ENCODE data around the gene HTR3D. TPM values are rescaled to one million over a fixed set of nuclear protein-coding genes. Genes with fewer than 3 reads are reported as not detected.
A peak's percentile ranks its signal among the peaks of the same experiment; 100 is the strongest.
"Not testable (repeated sequence)": the region's sequence is repeated elsewhere in the genome, so short reads cannot be mapped to it uniquely, and the experiment has no call there.

Gene HTR3D
- polyA plus RNA-seq, 3 donors = not detected

- Mint-ChIP-seq H3K27ac (peak overlapping the region in 1 of 7 donors; percentile 57), H3K27me3 (ENCODE audit: low read depth in 3 of 3) (peaks cover 0 to 7% (median 3%) of the 10 kb centered on the region in 3 donors), H3K4me3 (peak overlapping the region in 1 of 2 donors; percentile 13), H3K36me3 (no peaks in the 10 kb centered on the region), H3K9me3 (no peaks in the 10 kb centered on the region), H3K4me1 (peaks cover 4% of the 10 kb centered on the region)
- Histone ChIP-seq H3K4me1 (ENCODE audit: control insufficient read depth in 1 of 2, insufficient read depth in 2 of 2, low read length in 2 of 2) (no peaks in the 10 kb centered on the region), H3K4me3 (replicated peaks in 1 of 3; ENCODE audit: low read depth in 2 of 3, low read length in 3 of 3) (no peak overlapping the region), H3K79me2 (ENCODE audit: insufficient read depth, low read length) (no peaks in the 10 kb centered on the region), H3K27me3 (ENCODE audit: control insufficient read depth in 2 of 2, insufficient read depth in 2 of 2, low read length in 2 of 2) (no peaks in the 10 kb centered on the region), H3K36me3 (replicated peaks in 1 of 2; ENCODE audit: control insufficient read depth in 1 of 2, insufficient read depth in 2 of 2, low read length in 2 of 2) (no peaks in the 10 kb centered on the region), H3K4me2 (replicated peaks; ENCODE audit: extremely low read depth, low read length, poor library complexity, severe bottlenecking) (no peak overlapping the region), H3K9ac (ENCODE audit: insufficient read depth, low read length, poor library complexity, severe bottlenecking) (no peak overlapping the region), H3K27ac (ENCODE audit: low read depth in 1 of 2, low read length in 2 of 2) (no peak overlapping the region), H4K20me1 (ENCODE audit: insufficient read depth, low read length) (no peaks in the 10 kb centered on the region), H2AFZ (ENCODE audit: insufficient read depth, low read depth, low read length, poor library complexity, severe bottlenecking) (no peak overlapping the region), H3K9me3 (replicated peaks in 1 of 2; ENCODE audit: control insufficient read depth in 1 of 2, insufficient read depth in 1 of 2, low read length in 2 of 2) (no peaks in the 10 kb centered on the region)
- no peak for TF ChIP-seq CTCF (IDR thresholded peaks at IDR 0.05)
- intact Hi-C loops (cut with micrococcal nuclease) = no loop called here
- WGBS (ENCODE audit: insufficient coverage) = 65% methylated on average over 6 of the region's 7 CpGs
- DNase-seq = no peak
These were observed 6.3 kb downstream of the HTR3D start for GRCh38 chr3:184037816-184038215.

GRCh38 chr3:184038307-184038706 lies 6.8 kb downstream of the HTR3D start:
- intact Hi-C loops (cut with micrococcal nuclease); H3K4me1 ChIP-seq (ENCODE audit: control insufficient read depth in 1 of 2, insufficient read depth in 2 of 2, low read length in 2 of 2); DNase-seq; H3K4me3 ChIP-seq (replicated peaks in 1 of 3; ENCODE audit: low read depth in 2 of 3, low read length in 3 of 3); H3K9me3 ChIP-seq (replicated peaks in 1 of 2; ENCODE audit: control insufficient read depth in 1 of 2, insufficient read depth in 1 of 2, low read length in 2 of 2); H2AFZ ChIP-seq (ENCODE audit: insufficient read depth, low read depth, low read length, poor library complexity, severe bottlenecking); H3K4me3 Mint-ChIP-seq; H3K36me3 Mint-ChIP-seq; H3K9ac ChIP-seq (ENCODE audit: insufficient read depth, low read length, poor library complexity, severe bottlenecking); H3K27me3 Mint-ChIP-seq (ENCODE audit: low read depth in 3 of 3); H4K20me1 ChIP-seq (ENCODE audit: insufficient read depth, low read length); H3K27ac Mint-ChIP-seq; H3K4me2 ChIP-seq (replicated peaks; ENCODE audit: extremely low read depth, low read length, poor library complexity, severe bottlenecking); H3K27me3 ChIP-seq (ENCODE audit: control insufficient read depth in 2 of 2, insufficient read depth in 2 of 2, low read length in 2 of 2); H3K79me2 ChIP-seq (ENCODE audit: insufficient read depth, low read length); H3K36me3 ChIP-seq (replicated peaks in 1 of 2; ENCODE audit: control insufficient read depth in 1 of 2, insufficient read depth in 2 of 2, low read length in 2 of 2); H3K9me3 Mint-ChIP-seq; H3K4me1 Mint-ChIP-seq; H3K27ac ChIP-seq (ENCODE audit: low read depth in 1 of 2, low read length in 2 of 2): not testable (repeated sequence)
- 94% methylated on average over 7 of the region's 9 CpGs for WGBS (ENCODE audit: insufficient coverage)

Measured in CD14-positive monocyte (primary cell).